Mammary epithelial cell (primary cell): ENCODE measurements around the gene MOB3C.

Experiments
- EZH2 ChIP-seq: IDR thresholded peaks from 2 replicates; pipeline ENCODE4 v1.6.1; 2012; ENCODE audit warnings: low read length, inconsistent platforms, borderline replicate concordance
- TF ChIP-seq, protein P1 (sequence below), 2 donors: IDR thresholded peaks in 1 of 2; conservative IDR thresholded peaks in 1 of 2; 2 replicates each; pipeline ENCODE4 v1.5.1; 2011 to 2012; ENCODE audit warnings: inconsistent platforms in 2 of 2, low read length in 2 of 2, mild to moderate bottlenecking in 2 of 2, control low read depth in 1 of 2, low read depth in 1 of 2; ENCODE audit not compliant: insufficient read depth in 1 of 2; ENCODE audit errors: extremely low read depth in 1 of 2

DNA sequence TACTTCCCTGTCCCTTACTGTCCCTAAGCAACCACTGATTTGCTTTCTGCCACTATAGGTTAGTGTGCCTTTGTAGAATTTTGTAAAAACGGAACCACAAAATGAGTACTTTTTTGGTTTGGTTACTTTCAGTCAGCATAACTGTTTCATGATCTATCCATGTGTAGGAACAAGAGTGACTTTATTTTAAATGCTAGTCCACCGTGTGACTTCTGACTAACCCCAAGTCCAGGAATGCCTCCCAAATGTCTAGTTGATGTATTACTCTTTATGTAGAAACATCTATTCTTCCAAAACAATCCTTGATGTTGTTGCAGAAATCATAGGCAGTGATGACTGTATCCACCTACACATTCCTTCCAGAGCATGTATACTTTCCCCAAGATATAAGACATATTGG lies 30.2 kb upstream of the MOB3C start:
- TF ChIP-seq, protein P1, sequence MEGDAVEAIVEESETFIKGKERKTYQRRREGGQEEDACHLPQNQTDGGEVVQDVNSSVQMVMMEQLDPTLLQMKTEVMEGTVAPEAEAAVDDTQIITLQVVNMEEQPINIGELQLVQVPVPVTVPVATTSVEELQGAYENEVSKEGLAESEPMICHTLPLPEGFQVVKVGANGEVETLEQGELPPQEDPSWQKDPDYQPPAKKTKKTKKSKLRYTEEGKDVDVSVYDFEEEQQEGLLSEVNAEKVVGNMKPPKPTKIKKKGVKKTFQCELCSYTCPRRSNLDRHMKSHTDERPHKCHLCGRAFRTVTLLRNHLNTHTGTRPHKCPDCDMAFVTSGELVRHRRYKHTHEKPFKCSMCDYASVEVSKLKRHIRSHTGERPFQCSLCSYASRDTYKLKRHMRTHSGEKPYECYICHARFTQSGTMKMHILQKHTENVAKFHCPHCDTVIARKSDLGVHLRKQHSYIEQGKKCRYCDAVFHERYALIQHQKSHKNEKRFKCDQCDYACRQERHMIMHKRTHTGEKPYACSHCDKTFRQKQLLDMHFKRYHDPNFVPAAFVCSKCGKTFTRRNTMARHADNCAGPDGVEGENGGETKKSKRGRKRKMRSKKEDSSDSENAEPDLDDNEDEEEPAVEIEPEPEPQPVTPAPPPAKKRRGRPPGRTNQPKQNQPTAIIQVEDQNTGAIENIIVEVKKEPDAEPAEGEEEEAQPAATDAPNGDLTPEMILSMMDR (conservative IDR thresholded peaks at IDR 0.05 in 1 of 2, IDR thresholded peaks at IDR 0.05 in 1 of 2; ENCODE audit: extremely low read depth in 1 of 2, insufficient read depth in 1 of 2, low read depth in 1 of 2, low read length in 2 of 2), result no peak
- TF ChIP-seq EZH2, result no peak
